Kidney (tissue), 14 donors: ENCODE measurements around the gene FAM13A. TPM values are rescaled to one million over a fixed set of nuclear protein-coding genes. Genes with fewer than 3 reads are reported as not detected.

Source experiments
- DNase-seq, 5 donors: peaks; one replicate each; pipeline ENCODE4 v3.0.0-alpha.2; 2013 to 2020
- FAIRE-seq: peaks from 2 replicates; lab custom pipeline; 2012; peaks lifted over from hg19 to GRCh38; lab: Jason Lieb, UNC
- H3K27ac ChIP-seq, 2 donors: one replicate each; pipeline ENCODE4 v1.7.0; 2013; ENCODE audit warnings: low read depth in 2 of 2, low read length in 2 of 2, inconsistent platforms in 1 of 2
- H3K27me3 ChIP-seq: one replicate; pipeline ENCODE4 v1.7.1; 2013; ENCODE audit warnings: low read length, inconsistent platforms; ENCODE audit not compliant: control insufficient read depth, insufficient read depth
- H3K36me3 ChIP-seq, 3 donors: one replicate each; pipeline versions ENCODE4 v1.7.0 to v1.7.1; 2013; ENCODE audit warnings: low read length in 3 of 3, control low read depth in 1 of 3, inconsistent platforms in 1 of 3; ENCODE audit not compliant: insufficient read depth in 3 of 3, control insufficient read depth in 2 of 3
- H3K4me1 ChIP-seq, 3 donors: one replicate each; pipeline versions ENCODE4 v1.7.0 to v1.7.1; 2013; ENCODE audit warnings: low read length in 3 of 3, inconsistent platforms in 1 of 3, low read depth in 1 of 3; ENCODE audit not compliant: control insufficient read depth in 2 of 3, insufficient read depth in 2 of 3
- H3K4me3 ChIP-seq, 3 donors: one replicate each; pipeline versions ENCODE4 v1.7.0 to v1.8.1; 2013; ENCODE audit warnings: low read length in 3 of 3, control low read depth in 1 of 3, inconsistent platforms in 1 of 3
- H3K9ac ChIP-seq, 3 donors: one replicate each; pipeline versions ENCODE4 v1.7.0 to v1.7.1; 2013; ENCODE audit warnings: low read length in 3 of 3, control low read depth in 1 of 3, inconsistent platforms in 1 of 3
- H3K9me3 ChIP-seq, 3 donors: one replicate each; pipeline versions ENCODE4 v1.7.0 to v1.7.1; 2013; ENCODE audit warnings: low read length in 3 of 3, control low read depth in 1 of 3, inconsistent platforms in 1 of 3; ENCODE audit not compliant: control insufficient read depth in 2 of 3, insufficient read depth in 1 of 3
- intact Hi-C: fragments of 100-400 bp; cut with DNase I; formaldehyde crosslinking; loops from one replicate; pipeline ENCODE4 v1.11.1; 2022
- polyA plus RNA-seq: library from polyadenylated mRNA; stranded (reverse); fragments of 350-450 nt; fragmentation: Illumina TruSeq; extraction: RNeasy Lipid Tissue Mini Kit (QIAGEN cat#74804); gene quantifications from one replicate; pipeline ENCODE4 v1.2.3, GENCODE V29; 2014; ENCODE audit warnings: low read depth, low replicate concordance; ENCODE audit not compliant: insufficient read depth
- total RNA-seq: library from RNA; stranded (reverse); fragmentation: NEBNext Ultra II Directional; extraction: Animal tissue kit (Norgen Biotek cat#: 25700); gene quantifications from one replicate; pipeline ENCODE4 v1.2.1, GENCODE V29; 2021
- TF ChIP-seq, protein P1 (sequence below): IDR thresholded peaks from 3 replicates; pipeline ENCODE4 v1.5.1; 2012; ENCODE audit warnings: mild to moderate bottlenecking, moderate library complexity, borderline replicate concordance; ENCODE audit not compliant: insufficient read depth; ENCODE audit errors: extremely low read depth
- donor health status: control.
- donor health status: control.
- donor health status: control.
- donor health status: control.
- donor health status: control.
- donor health status: DM: yes; HTN: yes; CAD: no.
- donor health status: Normal renal cell carcinoma (clear cell type).

FAM13A gene
- total and polyA plus RNA-seq, 2 donors from 2014 or later = 12.9 to 48.3 TPM

DNA sequence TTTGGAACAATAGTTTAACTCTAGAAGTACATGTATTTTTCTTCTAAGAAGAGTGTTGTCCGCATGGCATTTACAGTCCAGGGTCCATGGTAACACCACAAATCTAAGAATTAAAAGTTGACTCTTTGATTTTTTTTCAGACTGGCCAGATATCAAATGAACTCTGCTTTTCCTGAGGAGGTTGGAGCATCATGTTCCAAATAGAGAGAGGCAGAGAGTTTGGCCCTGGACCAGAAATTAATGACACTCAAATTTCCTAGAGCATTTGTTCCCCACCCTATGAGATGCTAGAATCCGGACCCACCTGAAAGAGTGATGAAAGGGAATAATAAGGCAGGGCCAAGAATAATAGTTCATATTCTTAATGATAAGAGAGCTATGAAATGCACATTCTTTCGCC, 312.4 kb downstream of the FAM13A start:
- Histone ChIP-seq H3K9ac (no peak overlapping the region), H3K9me3 (no peaks in the 10 kb centered on the region), H3K36me3 (peaks cover 4 to 28% (median 22%) of the 10 kb centered on the region in 3 donors), H3K4me3 (no peak overlapping the region), H3K4me1 (peaks cover 0 to 10% (median 6%) of the 10 kb centered on the region in 3 donors), H3K27me3 (no peaks in the 10 kb centered on the region), H3K27ac (no peak overlapping the region)
- intact Hi-C loops = no loop called here
- TF ChIP-seq, protein P1, sequence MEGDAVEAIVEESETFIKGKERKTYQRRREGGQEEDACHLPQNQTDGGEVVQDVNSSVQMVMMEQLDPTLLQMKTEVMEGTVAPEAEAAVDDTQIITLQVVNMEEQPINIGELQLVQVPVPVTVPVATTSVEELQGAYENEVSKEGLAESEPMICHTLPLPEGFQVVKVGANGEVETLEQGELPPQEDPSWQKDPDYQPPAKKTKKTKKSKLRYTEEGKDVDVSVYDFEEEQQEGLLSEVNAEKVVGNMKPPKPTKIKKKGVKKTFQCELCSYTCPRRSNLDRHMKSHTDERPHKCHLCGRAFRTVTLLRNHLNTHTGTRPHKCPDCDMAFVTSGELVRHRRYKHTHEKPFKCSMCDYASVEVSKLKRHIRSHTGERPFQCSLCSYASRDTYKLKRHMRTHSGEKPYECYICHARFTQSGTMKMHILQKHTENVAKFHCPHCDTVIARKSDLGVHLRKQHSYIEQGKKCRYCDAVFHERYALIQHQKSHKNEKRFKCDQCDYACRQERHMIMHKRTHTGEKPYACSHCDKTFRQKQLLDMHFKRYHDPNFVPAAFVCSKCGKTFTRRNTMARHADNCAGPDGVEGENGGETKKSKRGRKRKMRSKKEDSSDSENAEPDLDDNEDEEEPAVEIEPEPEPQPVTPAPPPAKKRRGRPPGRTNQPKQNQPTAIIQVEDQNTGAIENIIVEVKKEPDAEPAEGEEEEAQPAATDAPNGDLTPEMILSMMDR = no peak
- DNase-seq (no peak), FAIRE-seq (no peak)

DNA sequence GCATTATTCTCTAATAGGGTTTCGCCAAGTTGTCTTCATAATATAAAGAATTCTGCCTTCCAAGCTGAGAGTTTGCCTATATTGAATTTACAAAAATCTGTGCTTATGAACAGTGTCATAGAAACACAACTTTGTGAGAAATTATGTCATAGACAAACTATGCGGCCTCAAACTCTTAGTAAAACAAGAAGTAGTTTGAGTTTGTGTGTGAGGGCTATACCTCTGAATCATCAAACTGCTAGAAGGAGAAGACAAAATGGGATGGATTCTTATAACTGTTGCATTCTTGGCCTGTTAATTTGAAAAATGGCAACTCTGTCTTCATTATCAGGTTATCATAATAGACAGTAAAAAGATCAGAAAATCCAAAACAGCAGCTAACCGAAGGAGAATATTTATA, 313.3 kb downstream of the FAM13A start:
- no peak overlapping the region for H3K4me3 ChIP-seq
- peaks cover 0 to 12% (median 8%) of the 10 kb centered on the region in 3 donors for H3K4me1 ChIP-seq
- TF ChIP-seq, protein P1 = no peak
- no peaks in the 10 kb centered on the region for H3K9me3 ChIP-seq
- DNase-seq = no peak
- no peak overlapping the region for H3K27ac ChIP-seq
- intact Hi-C loops = no loop called here
- no peak for FAIRE-seq
- H3K27me3 ChIP-seq = no peaks in the 10 kb centered on the region
- H3K9ac ChIP-seq = no peak overlapping the region
- H3K36me3 ChIP-seq = peaks cover 6 to 24% (median 19%) of the 10 kb centered on the region in 3 donors

DNA sequence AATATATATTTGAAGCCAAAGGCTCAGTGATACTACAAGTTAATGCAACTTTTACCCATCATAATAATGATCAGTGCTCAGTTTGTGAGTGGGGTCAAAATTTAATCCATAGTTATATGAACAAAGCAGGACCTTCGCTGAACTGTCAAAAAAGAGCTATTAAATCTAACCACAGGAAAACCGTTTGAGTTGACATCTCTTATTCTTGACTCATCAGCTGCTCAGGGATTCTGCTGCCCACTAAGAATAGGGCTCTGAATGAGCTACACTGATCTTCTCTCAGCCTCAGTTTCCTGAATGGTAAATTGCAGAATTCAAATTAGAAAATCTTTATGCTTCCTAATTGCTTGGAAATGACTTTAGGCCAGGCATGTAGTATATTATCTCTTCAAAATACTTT, 314.4 kb downstream of the FAM13A start:
- Histone ChIP-seq H3K36me3 (peaks cover 4 to 19% (median 13%) of the 10 kb centered on the region in 3 donors), H3K9ac (no peak overlapping the region), H3K27me3 (no peaks in the 10 kb centered on the region), H3K4me3 (no peak overlapping the region), H3K27ac (no peak overlapping the region), H3K4me1 (peaks cover 0 to 22% (median 18%) of the 10 kb centered on the region in 3 donors), H3K9me3 (no peaks in the 10 kb centered on the region)
- DNase-seq (no peak), FAIRE-seq (no peak)
- intact Hi-C loops = no loop called here
- TF ChIP-seq, protein P1 = no peak

DNA sequence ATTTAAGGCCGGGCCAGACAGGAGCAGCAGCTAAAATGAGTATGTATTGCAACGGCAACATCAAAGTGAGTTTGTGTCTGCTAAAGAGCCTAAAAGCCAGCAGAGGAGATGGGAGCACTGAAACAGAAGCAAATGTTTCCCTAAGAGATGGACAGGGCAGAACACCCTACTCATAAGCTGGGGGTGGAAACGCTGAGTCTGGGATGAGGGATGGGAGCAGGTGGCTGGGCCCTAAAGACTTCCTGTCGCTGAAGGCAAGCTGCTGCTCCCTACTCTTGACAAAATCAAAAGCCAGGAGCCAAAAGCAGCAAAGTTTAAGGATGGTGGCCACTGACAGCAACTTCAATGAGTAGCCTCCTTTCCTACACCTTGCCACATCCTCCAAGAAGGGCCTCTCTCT, 318.8 kb downstream of the FAM13A start:
- intact Hi-C loops = no loop called here
- Histone ChIP-seq H3K36me3 (peaks cover 4 to 11% (median 9%) of the 10 kb centered on the region in 3 donors), H3K27ac (peak overlapping the region; percentile 78 to 80), H3K4me3 (peak overlapping the region in 2 of 3 donors; percentile 59 to 66), H3K9ac (no peak overlapping the region), H3K4me1 (peaks cover 0 to 20% (median 15%) of the 10 kb centered on the region in 3 donors), H3K27me3 (no peaks in the 10 kb centered on the region), H3K9me3 (no peaks in the 10 kb centered on the region)
- no peak for FAIRE-seq
- TF ChIP-seq, protein P1 = no peak
- peak in 2 of 5 donors; percentile 18 to 29 for DNase-seq
